ENCODE data around the gene RIPOR3.

RIPOR3 gene

DNA sequence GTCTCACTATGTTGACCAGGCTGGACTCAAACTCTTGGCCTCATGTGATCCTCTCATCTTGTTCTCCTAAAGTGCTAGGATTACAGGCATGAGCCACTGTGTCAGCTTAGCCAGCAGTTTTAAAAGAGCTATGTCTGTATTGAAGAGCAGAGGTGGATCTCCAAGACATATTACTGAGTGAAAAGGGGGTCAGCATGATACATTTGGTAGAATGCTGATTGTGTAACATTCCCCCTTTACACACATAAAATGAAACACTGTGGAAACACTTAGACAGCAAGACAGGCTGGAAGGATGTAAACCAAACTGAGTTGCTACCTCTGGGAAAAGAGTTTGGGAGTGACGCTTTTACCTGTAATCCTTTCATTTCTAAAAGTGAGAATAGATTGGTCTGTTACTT lies 1.7 kb upstream of the RIPOR3 start:
- TF ChIP-seq CTCF (IDR thresholded peaks at IDR 0.05; ENCODE audit: control extremely low read depth, extremely low read depth, low read depth, missing control alignments): no peak
- CTCF ChIA-PET: no interaction called here
- POLR2A ChIA-PET: no interaction called here

GRCh38 chr20:50692552-50692933 lies 1.2 kb upstream of the RIPOR3 start:
- ChIA-PET POLR2A (no interaction called here), CTCF (no interaction called here)
- DNase-seq (ENCODE audit: extremely low spot score): no peak
- TF ChIP-seq CTCF (IDR thresholded peaks at IDR 0.05; ENCODE audit: control extremely low read depth, extremely low read depth, low read depth, missing control alignments): no peak

More for the DNA sequence above, 1.7 kb upstream of the RIPOR3 start:
- no peak for DNase-seq (ENCODE audit: extremely low spot score)

DNA sequence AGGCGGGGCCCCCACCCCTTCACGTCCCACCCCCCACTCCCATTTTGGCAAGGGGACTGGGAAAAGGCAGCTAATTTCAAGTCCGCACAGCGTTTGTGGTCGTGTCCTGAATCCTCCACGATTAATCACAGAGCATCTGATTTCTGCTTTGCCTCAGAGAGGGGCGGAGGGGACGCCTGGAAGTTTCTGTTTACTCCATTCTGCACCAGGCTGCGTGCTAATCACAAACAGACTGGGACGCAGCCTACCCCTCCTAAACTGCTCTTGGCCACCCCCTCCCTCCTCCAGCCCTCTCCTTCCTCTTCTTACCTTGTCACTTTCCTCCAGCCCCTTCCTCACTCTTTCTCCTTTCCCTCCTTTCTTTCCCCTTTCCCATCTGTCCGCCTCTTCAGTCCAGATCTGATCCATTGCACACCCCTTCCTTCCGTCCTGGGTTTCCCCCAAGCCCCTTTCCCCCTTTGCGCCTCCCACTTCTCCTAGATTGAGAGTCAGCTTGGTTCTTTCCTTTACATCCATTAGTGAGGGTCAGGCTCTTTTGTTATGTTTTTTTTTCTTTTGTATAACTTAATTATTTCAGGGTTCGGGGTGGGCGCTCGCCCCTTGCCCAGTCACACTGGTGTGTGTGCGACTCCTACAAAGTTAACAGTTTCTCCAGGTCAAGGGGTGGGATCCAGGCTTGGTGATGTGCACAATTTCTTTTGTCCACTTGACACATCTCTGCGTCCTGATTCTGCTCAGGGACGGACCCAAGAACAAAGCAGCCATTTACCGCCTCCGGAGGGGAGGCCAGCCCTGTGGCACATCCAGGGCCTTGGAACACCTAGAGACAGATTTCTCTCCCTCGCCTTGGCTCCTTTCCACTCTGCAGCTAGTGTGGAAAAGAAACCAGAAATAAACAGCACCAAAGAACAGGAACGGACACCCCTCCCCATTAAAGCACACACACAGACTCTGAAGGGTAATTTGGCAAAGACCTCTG lies 520 bp upstream of the RIPOR3 start:
- ChIA-PET CTCF (no interaction called here), POLR2A (no interaction called here)
- TF ChIP-seq CTCF (IDR thresholded peaks at IDR 0.05; ENCODE audit: control extremely low read depth, extremely low read depth, low read depth, missing control alignments): no peak
- no peak for DNase-seq (ENCODE audit: extremely low spot score)

GRCh38 chr20:50689864-50690649 lies 1.3 kb downstream of the RIPOR3 start:
- CTCF ChIA-PET: interaction anchor here (1.1 kb wide), 1 partner anchor 10 kb away, joined by 3 read pairs; no protein-coding TSS in a partner anchor
- POLR2A ChIA-PET: no interaction called here
- TF ChIP-seq CTCF (IDR thresholded peaks at IDR 0.05; ENCODE audit: control extremely low read depth, extremely low read depth, low read depth, missing control alignments): no peak
- DNase-seq (ENCODE audit: extremely low spot score): no peak

DNA sequence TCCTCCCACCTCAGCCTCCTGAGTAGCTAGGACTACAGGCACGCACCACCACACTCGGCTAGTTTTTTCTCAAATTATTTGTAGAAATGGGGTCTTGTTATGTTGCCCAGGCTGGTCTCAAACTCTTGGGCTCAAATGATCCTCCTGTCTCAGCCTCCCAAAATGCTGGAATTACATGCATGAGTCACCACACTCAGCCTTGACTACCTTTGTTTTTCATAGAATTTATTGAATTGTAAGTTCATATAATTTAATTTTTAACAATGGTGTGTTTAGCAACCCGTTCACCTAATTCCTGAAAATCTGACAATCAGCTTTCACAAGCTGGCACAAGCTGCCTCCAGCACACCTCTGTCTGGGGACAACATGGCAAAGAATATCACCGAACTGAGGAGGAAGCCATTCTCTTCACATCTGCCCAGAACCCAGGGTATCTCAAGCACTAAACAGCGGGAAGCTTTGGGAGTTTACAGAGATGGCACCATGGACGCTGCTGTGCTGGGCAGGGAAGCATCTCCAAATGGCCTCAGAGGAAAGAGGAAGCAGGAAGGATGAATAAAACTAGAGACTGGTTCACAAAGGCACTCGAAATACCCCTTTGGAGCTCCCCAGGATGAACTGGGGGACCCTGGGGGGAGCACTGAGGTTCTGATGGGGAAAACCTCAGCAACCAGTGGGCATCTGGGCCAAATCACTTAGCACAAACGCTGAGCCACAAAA lies 2.9 kb downstream of the RIPOR3 start:
- ChIA-PET CTCF (no interaction called here), POLR2A (no interaction called here)
- DNase-seq (ENCODE audit: extremely low spot score): no peak
- no peak for TF ChIP-seq CTCF (IDR thresholded peaks at IDR 0.05; ENCODE audit: control extremely low read depth, extremely low read depth, low read depth, missing control alignments)

- ChIA-PET POLR2A (no interaction called here), CTCF (no interaction called here)
- DNase-seq (ENCODE audit: extremely low spot score): no peak
- TF ChIP-seq CTCF (IDR thresholded peaks at IDR 0.05; ENCODE audit: control extremely low read depth, extremely low read depth, low read depth, missing control alignments): no peak
Observed at GRCh38 chr20:50686821-50687220, 4.5 kb downstream of the RIPOR3 start.

Data from GM10248 (cell line).